Renal cortex interstitium (tissue), 11 donors: ENCODE results near the gene PM20D1. TPM values are rescaled to one million over a fixed set of nuclear protein-coding genes. Genes with fewer than 3 reads are reported as not detected.

Experiments
- DNase-seq, 11 donors: peaks; one replicate each; pipeline ENCODE4 v3.0.0-alpha.2; 2013; ENCODE audit warnings: low read depth in 9 of 11, low spot score in 4 of 11; ENCODE audit errors: extremely low read depth in 1 of 11
- polyA plus RNA-seq, 3 donors: library from polyadenylated mRNA; unstranded; fragments of 120-200 nt; gene quantifications; one replicate each; pipeline ENCODE4 v1.2.1, GENCODE V29; 2013; ENCODE audit not compliant: insufficient read length in 3 of 3

Gene PM20D1
- polyA plus RNA-seq, 3 donors: 0.13 to 1.6 (median 0.67) TPM

DNA sequence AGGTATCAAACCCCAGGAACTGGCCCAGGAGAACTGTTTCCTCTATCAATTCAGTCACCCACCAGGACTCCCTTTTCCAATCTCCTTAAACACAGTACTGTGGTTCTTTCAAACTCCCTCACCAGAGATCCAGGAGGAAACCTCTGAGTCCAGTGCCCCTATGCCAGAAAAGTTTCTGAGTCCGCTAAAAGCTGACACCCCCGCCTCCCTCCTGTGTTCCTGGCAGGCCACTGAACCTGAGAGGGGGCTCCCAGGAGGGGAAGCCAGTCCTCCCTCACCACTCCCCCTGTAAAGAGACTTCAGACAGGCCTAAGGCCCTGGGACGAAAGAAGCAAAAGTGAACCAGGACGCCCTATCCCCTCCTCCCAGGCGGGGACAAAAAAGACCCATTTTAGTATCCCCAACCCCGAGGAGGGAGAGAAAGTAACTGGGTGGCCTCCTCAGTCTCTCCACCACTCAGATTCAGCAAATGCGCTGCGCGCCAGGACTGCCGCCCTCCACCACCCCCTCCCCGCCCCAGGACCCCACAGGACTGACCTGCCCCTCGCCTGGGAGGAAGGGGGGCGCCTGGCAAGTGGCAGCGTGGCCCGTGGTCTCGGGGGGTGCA is 37.6 kb downstream of the PM20D1 start:
- no peak for DNase-seq

DNA sequence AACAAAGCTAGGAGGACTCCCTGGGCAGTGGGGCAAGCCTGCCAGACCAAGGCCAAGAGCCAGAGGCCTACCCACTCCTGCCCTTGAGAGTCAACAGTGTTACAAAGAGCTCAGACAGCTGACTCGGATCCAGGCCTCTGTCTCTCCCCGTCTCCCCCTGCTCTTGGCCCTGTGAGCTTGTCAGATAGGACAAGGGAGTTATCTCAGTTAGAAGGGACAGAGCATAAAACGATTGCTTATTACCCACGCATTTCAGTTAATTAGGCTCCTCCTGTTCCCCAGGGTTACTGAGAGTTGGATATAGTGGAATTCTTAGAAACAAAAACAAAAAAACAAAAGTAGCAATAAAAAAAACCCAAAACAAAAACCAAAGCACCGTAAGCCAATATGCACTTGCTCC is 38.3 kb downstream of the PM20D1 start:
- no peak for DNase-seq

DNA sequence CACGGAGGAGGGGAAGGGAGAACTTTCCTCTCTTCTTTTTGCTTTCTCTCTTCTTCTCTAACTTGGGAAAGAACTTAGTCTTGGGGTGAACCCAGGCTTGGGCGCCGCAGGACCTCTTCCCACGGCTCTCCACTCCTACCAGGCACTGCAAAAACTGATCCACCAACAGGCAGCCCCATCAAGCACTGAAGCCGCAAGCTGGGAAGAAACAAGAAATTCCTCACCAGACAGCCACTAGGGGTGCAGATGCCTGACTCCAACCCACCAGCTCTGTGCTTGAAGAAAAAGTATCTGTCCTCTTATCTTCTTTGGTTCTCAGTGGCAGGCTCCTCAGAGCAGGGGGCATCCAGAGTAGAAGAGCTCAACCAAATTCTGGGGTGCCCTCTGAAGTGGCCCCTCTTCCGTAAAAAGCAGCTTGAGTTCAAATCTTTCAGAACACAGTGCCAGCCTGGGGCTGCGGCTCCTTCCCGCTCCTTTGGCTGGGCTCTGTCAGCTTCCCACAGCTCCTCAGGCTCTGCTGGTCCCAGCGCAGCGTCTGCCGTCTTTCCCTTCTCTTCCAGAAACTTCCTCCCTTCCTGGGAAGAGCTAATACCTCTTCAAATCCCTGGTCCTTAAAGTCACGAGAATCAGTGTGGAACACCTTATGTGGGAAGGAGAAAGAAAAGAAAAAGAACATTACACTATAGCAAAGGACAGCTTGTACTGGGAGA is 39.3 kb downstream of the PM20D1 start:
- DNase-seq: no peak

DNA sequence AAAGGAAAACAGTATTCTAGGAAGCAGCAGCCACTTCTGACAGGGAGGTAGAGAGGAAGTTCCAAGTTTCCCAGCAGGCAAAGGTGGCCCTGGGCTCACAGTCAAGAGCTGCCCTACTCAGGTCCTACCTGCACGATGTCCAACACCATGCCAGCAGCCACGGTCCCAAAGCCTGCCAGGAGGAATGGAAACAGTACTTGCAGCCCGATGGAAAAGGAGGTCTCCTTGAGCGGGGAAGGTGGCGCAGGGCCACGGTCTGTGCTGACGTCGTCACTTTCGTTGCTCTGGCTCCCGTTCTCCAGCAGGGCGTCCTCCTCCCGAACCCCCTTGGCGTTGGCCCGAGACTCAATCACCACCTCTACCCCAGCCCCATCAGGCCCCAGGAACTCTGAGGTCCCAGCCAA is 40.0 kb downstream of the PM20D1 start:
- no peak for DNase-seq

DNA sequence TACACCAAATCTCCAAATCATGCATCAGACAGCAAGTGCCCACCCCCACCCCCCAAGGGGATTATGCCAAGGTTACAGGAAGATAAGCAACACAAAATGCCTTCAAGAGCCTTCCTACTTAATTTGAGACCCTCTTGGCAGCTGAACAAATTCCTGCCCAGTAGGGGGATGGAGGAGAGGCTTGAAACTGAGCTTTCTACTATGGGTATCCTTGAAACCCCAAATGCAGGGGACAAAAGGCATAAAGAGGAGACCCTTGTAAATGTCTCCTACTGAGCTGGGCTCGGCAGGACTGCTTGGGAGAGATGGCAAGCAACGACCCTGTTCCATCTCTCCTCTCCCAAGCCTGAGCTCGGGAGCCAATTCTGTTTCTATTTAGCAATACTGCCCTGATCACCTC is 40.5 kb downstream of the PM20D1 start:
- no peak for DNase-seq

DNA sequence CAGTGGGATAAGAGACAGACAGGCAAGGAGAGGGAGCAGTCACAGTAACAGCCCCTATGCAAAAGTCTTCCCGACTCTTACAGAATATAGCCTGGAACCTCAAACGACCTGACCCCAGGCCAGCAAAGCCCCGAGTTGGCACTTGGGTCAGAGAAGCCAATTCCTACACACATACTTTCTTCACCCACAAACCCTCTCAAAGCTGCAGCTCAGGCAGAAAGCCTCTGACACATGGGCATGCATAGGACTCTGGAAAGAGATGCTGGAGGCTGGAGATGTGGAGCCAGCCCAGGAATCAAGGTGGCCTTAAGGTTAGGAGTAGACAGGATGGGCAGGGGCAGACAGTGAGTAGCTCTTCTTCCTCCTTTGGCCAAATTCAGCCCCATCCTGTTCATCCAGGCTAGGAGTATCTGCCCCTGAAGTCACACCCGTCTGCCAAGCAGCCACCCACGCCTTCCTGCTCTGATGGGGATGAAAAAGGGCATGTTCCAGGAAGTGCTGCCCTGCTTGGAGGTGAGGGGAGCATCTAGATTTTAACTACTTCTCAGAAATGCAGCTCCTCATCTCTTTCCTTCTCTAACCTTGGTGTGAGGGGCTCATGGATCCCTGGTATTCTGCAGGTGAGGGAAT is 44.7 kb downstream of the PM20D1 start:
- DNase-seq: no peak

DNA sequence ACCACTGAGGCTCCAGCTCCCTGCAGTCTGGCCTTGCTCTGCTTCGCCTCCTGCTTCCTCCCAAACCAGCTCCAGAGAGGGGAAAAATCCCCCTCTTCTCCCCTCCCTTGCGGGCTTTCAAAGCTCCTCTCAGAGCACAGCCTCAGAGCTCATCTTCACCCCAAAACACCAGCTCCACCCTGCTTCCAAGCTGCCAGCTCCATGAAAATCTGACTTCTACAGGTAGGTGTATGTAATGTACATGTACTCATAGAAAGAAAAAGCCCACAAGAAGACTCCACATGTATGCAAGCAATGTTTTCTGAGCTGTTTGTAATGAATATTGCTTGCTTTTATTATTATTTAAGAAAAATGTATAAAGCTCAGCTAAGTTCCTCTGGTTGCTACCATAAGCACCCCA is 45.3 kb downstream of the PM20D1 start:
- no peak for DNase-seq

DNA sequence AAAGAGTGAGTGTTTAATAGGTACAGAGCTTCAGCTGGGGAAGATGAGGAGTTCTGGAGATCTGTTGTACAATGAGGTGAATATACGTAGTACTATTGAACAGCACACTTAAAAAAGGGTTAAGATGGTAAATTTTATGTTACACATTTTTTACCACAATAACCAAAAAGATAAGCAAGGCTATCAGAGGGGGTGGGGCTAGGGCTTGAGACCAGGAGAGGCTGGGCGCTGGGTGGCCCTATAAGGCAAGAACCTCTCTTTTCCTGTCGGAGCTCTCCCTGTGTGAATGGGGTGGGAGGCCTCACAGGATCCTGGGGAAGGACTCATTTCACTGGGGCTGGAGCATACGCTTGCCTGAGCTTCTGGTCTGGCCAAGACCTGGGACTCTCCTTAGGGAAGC is 45.9 kb downstream of the PM20D1 start:
- no peak for DNase-seq

DNA sequence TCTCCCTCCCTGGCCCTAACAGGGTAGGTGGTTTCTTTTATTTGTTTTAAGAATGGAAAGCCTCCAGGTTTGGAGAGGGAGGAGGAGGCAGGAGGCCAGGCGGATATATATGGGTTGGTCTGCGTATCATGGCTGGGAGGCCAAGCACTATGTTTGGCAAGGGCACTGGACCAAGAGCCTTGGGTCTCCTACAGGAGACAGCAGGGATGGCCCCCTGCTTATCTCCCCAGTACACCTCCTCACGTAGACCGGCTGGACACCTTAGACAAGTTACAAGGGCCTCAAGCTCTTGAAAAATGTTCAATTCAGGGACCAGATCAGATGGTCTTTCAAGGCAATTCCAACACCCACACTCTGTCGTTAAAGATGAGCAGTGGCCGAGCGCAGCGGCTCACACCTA is 47.9 kb downstream of the PM20D1 start:
- DNase-seq: no peak

DNA sequence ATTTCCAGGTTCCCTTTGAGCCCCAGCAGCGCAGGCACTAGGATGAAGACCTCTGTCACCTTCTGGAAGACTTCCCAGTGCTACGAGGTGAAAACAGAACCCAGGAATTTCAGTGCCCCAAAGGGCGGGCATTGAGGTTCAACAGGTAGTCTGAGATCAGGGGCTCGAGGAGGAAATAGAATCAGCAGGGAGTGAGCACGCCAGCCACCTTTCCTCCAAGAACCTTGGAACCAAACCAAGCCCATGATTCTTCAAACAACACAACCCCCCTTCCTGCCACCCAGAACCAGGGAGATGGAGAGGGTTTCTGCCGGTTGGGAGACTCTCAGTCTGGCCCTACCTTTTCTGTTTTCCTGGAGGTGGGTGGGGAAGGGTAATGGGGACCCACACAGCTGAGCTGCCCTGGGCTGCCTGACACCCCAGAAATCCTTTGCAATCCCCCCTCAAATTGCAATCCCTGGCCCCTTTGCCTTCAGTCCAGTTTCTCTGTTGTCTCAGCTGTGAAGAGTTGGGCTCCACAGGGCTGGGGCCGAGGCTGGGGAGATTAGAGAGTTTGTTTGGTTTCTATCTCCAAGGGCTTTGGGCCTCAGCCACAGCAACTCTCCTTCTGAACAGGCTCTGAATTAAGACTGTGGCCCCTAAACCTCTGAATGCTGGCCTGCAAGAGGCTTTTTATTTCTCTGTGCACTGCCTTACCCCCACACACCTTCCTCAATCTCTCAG is 48.8 kb downstream of the PM20D1 start:
- DNase-seq: no peak

DNA sequence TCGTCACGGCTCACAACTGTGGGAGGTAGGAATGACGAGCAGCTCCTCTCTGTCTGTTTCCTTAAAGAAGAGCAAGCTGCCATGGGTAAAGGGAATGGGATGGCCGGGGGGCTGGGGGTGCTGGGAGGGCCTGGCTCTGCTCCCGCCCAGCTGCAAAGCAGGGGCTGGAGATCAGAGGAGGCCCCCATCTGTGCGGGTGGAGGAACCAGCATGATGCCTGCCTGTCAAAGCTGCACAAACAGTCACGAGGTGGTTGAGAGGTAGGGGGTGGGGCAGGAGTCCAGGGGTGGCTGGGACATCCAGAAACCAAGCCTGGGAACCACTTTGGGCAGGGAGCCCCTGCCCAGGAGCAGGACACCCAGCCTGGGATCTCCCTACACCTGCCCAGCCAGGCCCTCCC is 49.5 kb downstream of the PM20D1 start:
- DNase-seq: no peak

DNA sequence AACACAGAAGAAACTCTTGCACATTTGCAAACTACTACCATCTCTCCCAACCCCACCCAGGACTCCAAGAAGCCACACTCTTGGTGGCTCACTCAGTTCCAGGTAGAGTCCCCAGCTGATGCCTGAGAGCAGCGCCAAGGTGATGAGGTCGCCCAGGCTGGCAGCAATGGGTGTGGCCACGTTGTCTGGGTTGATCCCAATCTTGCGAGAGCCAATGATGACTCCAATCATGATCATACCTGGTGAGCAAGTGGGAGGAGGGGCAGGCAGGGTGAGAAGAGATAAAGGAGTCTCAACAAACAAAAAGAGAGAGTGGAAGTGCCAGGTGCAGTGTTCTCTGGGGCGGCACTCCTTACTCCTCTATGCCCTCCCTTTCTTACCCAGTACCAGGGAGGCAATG is 51.4 kb downstream of the PM20D1 start:
- DNase-seq: no peak

DNA sequence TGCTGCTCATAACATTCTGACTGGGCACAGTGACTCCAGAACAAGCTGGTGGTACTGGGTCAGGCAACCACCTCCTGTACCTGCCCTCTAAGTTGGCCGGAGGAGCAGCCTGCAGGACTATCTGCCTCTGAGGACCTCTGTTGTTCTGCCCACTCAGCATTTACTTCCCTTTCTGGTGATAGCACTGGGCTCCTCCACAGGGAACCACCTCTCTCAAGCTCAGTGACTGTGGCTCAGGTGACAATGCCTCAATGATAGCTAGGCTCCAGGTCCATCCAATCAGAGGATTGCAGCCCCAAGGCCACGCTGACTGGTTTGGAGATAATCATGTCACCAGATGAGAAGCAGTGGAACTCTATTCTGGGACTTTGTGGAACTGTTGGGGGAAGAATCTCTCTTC is 52.8 kb downstream of the PM20D1 start:
- no peak for DNase-seq

DNA sequence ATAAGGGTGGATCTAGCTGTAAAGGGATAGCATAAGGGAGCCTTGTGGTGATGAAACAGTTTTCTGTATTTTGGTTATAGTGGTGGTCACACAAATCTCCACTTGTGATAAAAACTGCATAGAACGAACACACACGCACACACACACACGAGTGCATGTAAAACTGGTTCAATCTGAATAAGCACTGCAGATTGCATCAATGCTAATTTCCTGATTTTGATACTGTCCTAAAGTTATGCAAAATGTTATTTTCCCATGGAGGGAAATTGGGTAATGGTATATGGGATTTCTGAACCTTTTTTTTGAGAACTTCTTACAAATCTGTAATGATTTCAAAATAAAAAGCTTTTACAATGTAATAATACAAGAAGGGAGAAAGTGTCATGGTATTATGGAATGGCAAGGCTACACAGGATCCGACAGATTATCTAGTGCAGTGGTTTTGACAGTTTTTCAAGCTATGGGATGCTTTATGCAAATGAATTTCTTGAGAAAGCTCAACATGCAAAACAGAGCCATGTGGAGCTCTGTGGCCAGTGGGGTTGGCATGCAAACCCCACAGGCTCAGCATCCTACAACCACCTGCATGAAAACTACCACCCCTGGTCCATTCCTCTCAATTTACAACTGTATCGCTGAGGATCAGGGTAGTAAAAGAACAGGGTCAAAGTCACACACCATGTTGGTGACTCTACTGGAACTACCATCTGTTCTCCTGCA is 55.8 kb downstream of the PM20D1 start:
- no peak for DNase-seq

DNA sequence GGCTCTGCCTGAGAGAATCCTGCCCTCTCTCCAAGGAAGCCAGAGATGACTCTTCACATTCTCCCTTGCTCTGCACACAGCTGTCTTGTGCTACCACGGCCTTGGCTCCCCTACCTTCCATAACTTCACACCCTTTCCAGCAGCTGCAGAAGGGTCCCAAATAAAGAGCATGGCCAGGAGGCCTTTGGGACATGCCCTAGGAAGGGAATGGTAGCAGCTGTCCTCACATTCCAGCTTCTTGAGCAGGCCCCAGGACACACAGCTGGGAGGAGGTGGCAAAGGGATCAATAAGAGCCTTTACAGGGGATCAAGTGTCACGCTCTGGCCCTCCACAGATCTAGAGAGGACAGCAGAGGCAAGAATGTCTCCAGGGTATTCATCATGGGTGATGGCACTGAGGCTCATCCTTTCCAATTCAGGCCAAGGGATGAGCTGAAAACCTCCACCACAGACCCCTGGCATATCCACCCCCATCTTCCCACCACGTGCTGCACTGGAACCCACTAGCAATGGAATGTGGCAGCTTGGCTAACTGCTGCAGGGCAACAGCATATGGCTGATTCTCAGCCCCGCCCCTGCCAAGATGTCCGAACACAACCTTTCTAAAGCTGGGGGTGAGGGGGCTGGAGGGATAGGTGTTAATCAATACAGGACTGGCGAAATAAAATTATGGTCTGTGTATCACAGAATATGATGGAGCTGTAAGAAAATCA is 56.8 kb downstream of the PM20D1 start:
- DNase-seq: no peak

DNA sequence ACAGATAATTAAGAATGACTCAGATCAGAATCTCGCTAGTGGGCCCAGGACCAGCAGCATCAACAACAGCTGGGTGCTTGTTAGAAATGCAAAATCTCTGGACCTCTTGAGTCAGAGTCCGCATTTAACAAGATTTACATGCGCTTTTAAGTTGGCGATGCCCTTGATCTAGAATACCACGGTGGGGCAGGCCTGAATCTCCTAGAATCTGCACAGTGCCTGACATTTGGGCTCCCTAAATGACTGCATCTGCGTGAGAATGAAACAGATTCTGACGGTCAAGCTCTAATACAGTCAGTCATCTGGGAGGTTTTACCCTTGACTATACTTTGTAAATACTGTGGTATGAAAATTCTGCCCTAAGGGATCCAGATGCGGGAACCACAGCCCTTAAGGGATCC is 57.5 kb downstream of the PM20D1 start:
- no peak for DNase-seq

DNA sequence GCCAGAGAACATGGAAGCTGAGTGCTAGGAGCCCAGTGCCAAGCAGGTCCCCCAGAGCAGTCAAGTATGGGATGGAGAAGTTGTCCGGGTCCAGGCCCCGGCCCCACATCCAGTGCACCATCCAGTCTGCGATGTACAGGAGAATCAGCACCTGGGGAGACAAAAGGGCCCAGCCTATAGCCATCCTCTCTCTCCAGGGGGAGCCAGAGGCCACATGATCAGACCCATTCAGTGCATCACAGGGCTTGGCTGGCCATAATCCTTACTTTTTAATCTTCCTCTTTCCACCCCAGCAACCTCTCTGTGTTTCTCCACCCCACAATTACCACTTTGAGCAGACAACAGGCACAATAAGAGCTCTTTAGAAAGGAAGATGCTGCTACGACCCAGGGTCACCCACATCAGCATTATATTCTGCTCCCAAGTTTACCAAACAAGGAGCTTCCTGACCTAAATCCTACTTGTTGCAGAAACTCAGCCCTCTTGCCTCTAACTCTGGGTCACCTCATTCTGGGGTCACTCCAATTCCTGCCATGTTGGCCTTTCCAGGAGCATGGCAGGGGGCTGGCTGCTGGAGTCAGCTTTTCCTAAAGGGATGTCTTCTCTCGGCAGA is 58.3 kb downstream of the PM20D1 start:
- DNase-seq: peak in 2 of 11 donors; percentile 41 to 43

DNA sequence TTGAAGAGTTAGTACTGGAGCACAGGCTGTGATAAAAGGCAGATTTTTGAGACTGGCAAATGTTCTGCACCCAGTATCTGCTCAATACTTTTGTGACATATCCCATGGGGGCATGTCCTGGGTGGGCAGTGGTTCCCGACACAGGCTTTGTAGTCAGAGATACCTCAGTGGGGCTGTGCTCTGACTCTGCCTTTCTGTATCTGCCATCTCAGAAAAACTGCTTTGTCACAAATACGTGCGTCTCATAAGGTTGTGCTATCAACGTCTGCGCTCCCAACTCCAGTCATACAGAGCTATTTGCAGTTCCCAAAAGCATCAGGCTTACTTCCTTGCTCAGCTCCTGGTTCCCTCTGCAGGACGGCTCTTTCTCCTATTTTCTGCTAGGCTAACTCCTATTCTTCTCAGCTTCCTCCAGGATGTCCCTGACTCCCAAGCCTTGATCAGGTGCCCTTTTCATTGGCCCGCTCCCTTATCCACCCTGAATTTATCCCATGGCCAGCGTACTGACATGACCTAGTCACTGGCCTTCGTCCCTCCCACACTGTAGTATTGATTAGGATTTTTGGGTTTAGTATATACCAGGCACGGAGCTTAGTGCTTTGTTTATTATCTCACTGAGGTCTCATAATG is 62.5 kb downstream of the PM20D1 start:
- no peak for DNase-seq
